Type B pancreatic cell (in vitro differentiated cells): ENCODE data around the gene PNLIPRP2. TPM values are rescaled to one million over a fixed set of nuclear protein-coding genes. Genes with fewer than 3 reads are reported as not detected.

ENCODE experiments used
- DNase-seq: peaks from one replicate; pipeline ENCODE4 v3.0.0; 2021; ENCODE audit warnings: mixed read lengths; ENCODE audit not compliant: unreplicated experiment; ENCODE audit errors: extremely low spot score
- H3K27ac Mint-ChIP-seq: 2 replicates; pipeline ENCODE4 v1.8.0; 2021; ENCODE audit warnings: mild to moderate bottlenecking, mixed read lengths
- H3K27me3 Mint-ChIP-seq: 2 replicates; pipeline ENCODE4 v1.8.0; 2021; ENCODE audit warnings: mixed read lengths
- H3K36me3 Mint-ChIP-seq: 2 replicates; pipeline ENCODE4 v1.8.0; 2021; ENCODE audit warnings: mixed read lengths
- H3K4me1 Mint-ChIP-seq: one replicate; pipeline ENCODE4 v1.8.0; 2021; ENCODE audit warnings: mixed read lengths; ENCODE audit not compliant: unreplicated experiment
- H3K4me3 Mint-ChIP-seq: 2 replicates; pipeline ENCODE4 v1.8.0; 2021; ENCODE audit warnings: mild to moderate bottlenecking, mixed read lengths
- H3K9me3 Mint-ChIP-seq: 2 replicates; pipeline ENCODE4 v1.8.0; 2021; ENCODE audit warnings: mixed read lengths
- CTCF ChIP-seq: fragments of 200-600 bp; sonication (generic); conservative IDR thresholded peaks from 2 replicates; pipeline ENCODE4 v1.5.0; 2021; ENCODE audit warnings: antibody characterized with exemption, mild to moderate bottlenecking
- total RNA-seq: library from RNA; stranded (reverse); gene quantifications from 2 replicates; pipeline ENCODE4 v1.2.1, GENCODE V29; 2021; ENCODE audit warnings: low replicate concordance

PNLIPRP2 gene
- total RNA-seq, 1 donor from 2014 or later = 1.2 TPM

DNA sequence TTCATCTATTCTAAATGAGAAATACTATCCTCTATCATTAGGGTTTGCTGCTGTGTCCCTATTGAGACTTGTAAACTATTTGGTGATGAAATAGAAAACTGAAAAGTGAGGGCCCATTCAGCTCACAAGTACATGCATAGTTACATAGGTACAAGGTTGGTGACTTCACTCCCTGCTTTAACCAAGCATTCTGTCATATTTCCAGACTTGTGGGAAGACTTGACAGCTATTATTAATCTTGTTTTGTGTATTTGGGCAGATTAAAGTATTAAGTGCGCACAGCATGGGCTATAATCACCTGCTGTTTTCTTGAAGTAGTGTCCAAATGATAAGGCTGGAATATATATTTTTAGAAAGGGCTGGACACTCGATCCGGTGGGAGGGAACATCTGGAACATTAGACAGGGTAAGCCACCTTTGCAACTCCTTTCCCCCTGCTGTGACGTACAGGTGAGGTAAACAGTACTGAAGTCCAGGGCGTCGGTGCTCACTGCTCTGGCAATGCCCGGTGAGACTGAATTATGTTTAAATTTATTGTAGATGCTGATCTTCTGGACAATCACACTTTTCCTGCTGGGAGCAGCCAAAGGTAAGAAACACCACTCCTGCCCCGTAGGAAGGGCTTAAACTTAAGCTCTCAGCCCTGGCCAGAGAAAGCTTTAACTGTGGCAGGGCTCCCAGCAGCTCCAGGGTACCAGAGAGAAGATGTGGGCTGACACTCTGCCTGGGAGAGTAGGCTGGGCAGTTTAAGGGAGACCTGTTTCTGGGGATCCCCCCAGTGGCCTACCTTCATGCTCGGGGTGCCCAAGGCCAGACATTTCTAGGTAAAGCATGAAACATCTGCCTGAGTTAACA, 29.9 kb upstream of the PNLIPRP2 start, which contains the start of gene PNLIPRP1:
Gene PNLIPRP1, plus strand, starts transcription at position 370 of the 855 bp plus-strand sequence. Its CDS starts 171 bp downstream, at position 541.
- DNase-seq = no peak
- Mint-ChIP-seq H3K27ac (peak within 1 kb of the TSS; percentile 23), H3K36me3 (no peaks in the 10 kb centered on the region), H3K27me3 (peaks cover 16% of the 10 kb centered on the region), H3K4me3 (no peak within 1 kb of the TSS), H3K9me3 (no peaks in the 10 kb centered on the region), H3K4me1 (no peaks in the 10 kb centered on the region)
- TF ChIP-seq CTCF = no peak

GRCh38 chr10:116593139-116593740, 27.5 kb upstream of the PNLIPRP2 start:
- Mint-ChIP-seq H3K27me3 (peaks cover 17% of the 10 kb centered on the region), H3K36me3 (no peaks in the 10 kb centered on the region), H3K9me3 (no peaks in the 10 kb centered on the region), H3K27ac (no peak overlapping the region), H3K4me3 (no peak overlapping the region), H3K4me1 (no peaks in the 10 kb centered on the region)
- DNase-seq = no peak
- TF ChIP-seq CTCF = no peak

DNA sequence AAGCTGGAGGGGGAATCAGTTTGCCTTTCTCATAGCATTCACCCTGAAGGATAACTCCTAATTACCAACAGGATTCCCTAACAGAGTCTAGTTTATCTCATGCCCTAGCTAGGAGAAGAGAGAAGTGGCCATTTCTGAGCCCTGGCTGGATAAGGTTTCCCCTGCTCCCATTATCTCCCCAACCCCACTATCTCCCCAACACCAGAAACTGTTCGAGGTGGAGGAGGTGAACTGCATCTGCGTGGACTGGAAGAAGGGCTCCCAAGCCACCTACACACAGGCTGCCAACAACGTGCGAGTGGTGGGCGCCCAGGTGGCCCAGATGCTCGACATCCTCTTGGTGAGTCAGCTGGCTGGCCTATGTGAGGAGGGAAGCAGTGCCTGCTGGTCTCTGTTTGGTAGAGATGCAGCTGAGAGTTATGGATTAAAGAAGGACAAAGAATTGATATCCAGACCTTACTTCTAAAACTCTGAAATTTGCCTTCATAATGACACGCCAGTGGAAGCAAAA, 26.2 kb upstream of the PNLIPRP2 start:
- Mint-ChIP-seq H3K27me3 (peaks cover 17% of the 10 kb centered on the region), H3K4me3 (no peak overlapping the region), H3K27ac (no peak overlapping the region), H3K36me3 (no peaks in the 10 kb centered on the region), H3K9me3 (no peaks in the 10 kb centered on the region), H3K4me1 (no peaks in the 10 kb centered on the region)
- DNase-seq = no peak
- TF ChIP-seq CTCF = no peak

GRCh38 chr10:116596062-116596461, 24.7 kb upstream of the PNLIPRP2 start:
- no peaks in the 10 kb centered on the region for H3K36me3 Mint-ChIP-seq
- no peak overlapping the region for H3K4me3 Mint-ChIP-seq
- no peak for DNase-seq
- no peaks in the 10 kb centered on the region for H3K4me1 Mint-ChIP-seq
- no peak overlapping the region for H3K27ac Mint-ChIP-seq
- no peaks in the 10 kb centered on the region for H3K9me3 Mint-ChIP-seq
- H3K27me3 Mint-ChIP-seq = peaks cover 24% of the 10 kb centered on the region
- TF ChIP-seq CTCF = no peak

DNA sequence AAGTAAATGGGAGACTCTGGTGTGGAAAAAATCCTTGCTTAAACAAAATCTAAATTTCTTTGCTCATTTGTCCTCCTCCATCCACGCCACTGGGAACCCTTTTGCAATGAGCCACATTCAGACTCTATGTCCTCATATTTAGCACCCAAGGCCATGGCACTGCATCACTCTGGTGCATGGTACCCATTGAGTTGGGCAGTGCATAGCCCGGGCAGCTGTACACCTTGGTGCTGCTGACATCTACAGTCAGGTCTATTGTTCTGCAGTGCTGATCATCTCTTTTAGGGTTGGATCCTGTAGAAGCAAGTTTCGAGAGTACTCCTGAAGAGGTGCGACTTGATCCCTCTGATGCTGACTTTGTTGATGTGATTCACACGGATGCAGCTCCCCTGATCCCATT, 23.2 kb upstream of the PNLIPRP2 start:
- no peak for TF ChIP-seq CTCF
- H3K4me3 Mint-ChIP-seq = no peak overlapping the region
- H3K27ac Mint-ChIP-seq = no peak overlapping the region
- no peak for DNase-seq
- H3K36me3 Mint-ChIP-seq = no peaks in the 10 kb centered on the region
- H3K9me3 Mint-ChIP-seq = no peaks in the 10 kb centered on the region
- H3K27me3 Mint-ChIP-seq = peaks cover 27% of the 10 kb centered on the region
- no peaks in the 10 kb centered on the region for H3K4me1 Mint-ChIP-seq
